PC-9 (cell line): ENCODE measurements around the gene RPL13. TPM values are rescaled to one million over a fixed set of nuclear protein-coding genes. Genes with fewer than 3 reads are reported as not detected.
A peak's percentile ranks its signal among the peaks of the same experiment; 100 is the strongest.

Experiments used
- BruUV-seq: library from RNA; stranded (reverse); fragments of 400-500 nt; replicated peaks from 2 replicates; lab custom pipeline; 2021; lab: Mats Ljungman, UMichigan
- CTCF ChIA-PET: fragments of 300-600 bp; sonication (Branson Sonifier 250); formaldehyde crosslinking; loops from one replicate; lab custom pipeline; 2022; ENCODE audit warnings: antibody characterized with exemption; lab: Charles Lee
- POLR2A ChIA-PET: fragments of 300-600 bp; sonication (Branson Sonifier 250); formaldehyde crosslinking; loops from one replicate; lab custom pipeline; 2022; ENCODE audit warnings: antibody characterized with exemption; ENCODE audit not compliant: unreplicated experiment; lab: Charles Lee
- DNase-seq, 2 experiments: peaks; one replicate each; pipeline versions ENCODE4 v3.0.0 to v3.0.0-alpha.2; 2015 to 2022; ENCODE audit warnings: mixed read lengths in 1 of 2
- H2AFZ ChIP-seq: fragments of 200-600 bp; sonication (generic); 2 replicates; pipeline ENCODE4 v1.8.1; 2017; ENCODE audit warnings: antibody characterized with exemption
- H3F3A ChIP-seq: fragments of 200-600 bp; sonication (generic); 2 replicates; pipeline ENCODE4 v1.8.1; 2017; ENCODE audit warnings: antibody characterized with exemption, mild to moderate bottlenecking, low read depth; ENCODE audit not compliant: insufficient read depth
- H3K27ac ChIP-seq: fragments of 200-600 bp; sonication (generic); 2 replicates; pipeline ENCODE4 v1.6.1; 2016; ENCODE audit warnings: mixed run types
- H3K27me3 ChIP-seq: fragments of 200-600 bp; sonication (generic); 2 replicates; pipeline ENCODE4 v1.6.1; 2016; ENCODE audit warnings: low read depth, mixed run types; ENCODE audit not compliant: insufficient read depth
- H3K36me3 ChIP-seq: fragments of 200-600 bp; sonication (generic); 2 replicates; pipeline ENCODE4 v1.6.1; 2016; ENCODE audit warnings: low read depth, mixed run types
- H3K4me1 ChIP-seq: fragments of 200-600 bp; sonication (generic); replicated peaks from 2 replicates; pipeline ENCODE4 v1.6.1; 2016; ENCODE audit warnings: mixed run types; ENCODE audit not compliant: insufficient read depth
- H3K4me2 ChIP-seq: fragments of 200-600 bp; sonication (generic); 2 replicates; pipeline ENCODE4 v1.6.1; 2017; ENCODE audit warnings: mixed run types
- H3K4me3 ChIP-seq: fragments of 200-600 bp; sonication (generic); 2 replicates; pipeline ENCODE4 v1.6.1; 2016; ENCODE audit warnings: mixed run types
- H3K79me2 ChIP-seq: fragments of 200-600 bp; sonication (generic); 2 replicates; pipeline ENCODE4 v1.6.1; 2017; ENCODE audit warnings: low read depth, mixed run types
- H3K9me2 ChIP-seq: fragments of 200-600 bp; sonication (generic); 2 replicates; pipeline ENCODE4 v1.8.1; 2017; ENCODE audit warnings: mild to moderate bottlenecking; ENCODE audit not compliant: insufficient read depth
- H3K9me3 ChIP-seq: fragments of 200-600 bp; sonication (generic); 2 replicates; pipeline ENCODE4 v1.8.1; 2016; ENCODE audit warnings: low read depth; ENCODE audit not compliant: insufficient read depth
- H4K20me1 ChIP-seq: fragments of 200-600 bp; sonication (generic); 2 replicates; pipeline ENCODE4 v1.8.1; 2017; ENCODE audit not compliant: insufficient read depth
- EZH2 ChIP-seq: fragments of 200-600 bp; sonication (generic); IDR thresholded peaks from 2 replicates; pipeline ENCODE4 v1.8.0; 2017; ENCODE audit warnings: antibody characterized with exemption, low read depth
- intact Hi-C: fragments of 100-400 bp; cut with micrococcal nuclease; formaldehyde crosslinking; loops from one replicate; pipeline ENCODE4 v1.10.0; 2022; ENCODE audit not compliant: unreplicated experiment
- total RNA-seq: library from RNA; stranded (reverse); gene quantifications from 2 replicates; pipeline ENCODE4 v1.2.3, GENCODE V29; 2021
- TF ChIP-seq, protein P1 (sequence below): fragments of 200-600 bp; sonication (generic); conservative IDR thresholded peaks from 2 replicates; pipeline ENCODE4 v1.6.1; 2017; ENCODE audit warnings: mixed run types, antibody characterized with exemption, mild to moderate bottlenecking, moderate library complexity

The RPL13 gene
- total RNA-seq, 1 experiment from 2014 or later, result 2,045 TPM

- ChIA-PET POLR2A (no interaction called here), CTCF (no interaction called here)
- H3F3A ChIP-seq, result peaks cover 26% of the 10 kb centered on the region
- no peaks in the 10 kb centered on the region for H4K20me1 ChIP-seq
- intact Hi-C loops, result no loop called here
- H3K9me2 ChIP-seq, result no peaks in the 10 kb centered on the region
- no peak overlapping the region for H3K4me2 ChIP-seq
- no TSS peak for BruUV-seq
- no peak for TF ChIP-seq EZH2
- TF ChIP-seq, protein P1, sequence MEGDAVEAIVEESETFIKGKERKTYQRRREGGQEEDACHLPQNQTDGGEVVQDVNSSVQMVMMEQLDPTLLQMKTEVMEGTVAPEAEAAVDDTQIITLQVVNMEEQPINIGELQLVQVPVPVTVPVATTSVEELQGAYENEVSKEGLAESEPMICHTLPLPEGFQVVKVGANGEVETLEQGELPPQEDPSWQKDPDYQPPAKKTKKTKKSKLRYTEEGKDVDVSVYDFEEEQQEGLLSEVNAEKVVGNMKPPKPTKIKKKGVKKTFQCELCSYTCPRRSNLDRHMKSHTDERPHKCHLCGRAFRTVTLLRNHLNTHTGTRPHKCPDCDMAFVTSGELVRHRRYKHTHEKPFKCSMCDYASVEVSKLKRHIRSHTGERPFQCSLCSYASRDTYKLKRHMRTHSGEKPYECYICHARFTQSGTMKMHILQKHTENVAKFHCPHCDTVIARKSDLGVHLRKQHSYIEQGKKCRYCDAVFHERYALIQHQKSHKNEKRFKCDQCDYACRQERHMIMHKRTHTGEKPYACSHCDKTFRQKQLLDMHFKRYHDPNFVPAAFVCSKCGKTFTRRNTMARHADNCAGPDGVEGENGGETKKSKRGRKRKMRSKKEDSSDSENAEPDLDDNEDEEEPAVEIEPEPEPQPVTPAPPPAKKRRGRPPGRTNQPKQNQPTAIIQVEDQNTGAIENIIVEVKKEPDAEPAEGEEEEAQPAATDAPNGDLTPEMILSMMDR, result no peak
- peaks cover 8% of the 10 kb centered on the region; the same call in 1 of the 2 replicates for H3K36me3 ChIP-seq
- peaks cover 5% of the 10 kb centered on the region for H3K4me1 ChIP-seq
- no peak overlapping the region for H2AFZ ChIP-seq
- no peaks in the 10 kb centered on the region for H3K9me3 ChIP-seq
- H3K4me3 ChIP-seq, result no peak overlapping the region
- H3K27me3 ChIP-seq, result no peaks in the 10 kb centered on the region
- no peak for DNase-seq
- no peak overlapping the region for H3K27ac ChIP-seq
- H3K79me2 ChIP-seq, result 0 out of 2 replicates have a peak, but pooled peaks cover 7% of the 10 kb centered on the region
Measured at GRCh38 chr16:89553733-89554132, 6.7 kb upstream of the RPL13 start.

DNA sequence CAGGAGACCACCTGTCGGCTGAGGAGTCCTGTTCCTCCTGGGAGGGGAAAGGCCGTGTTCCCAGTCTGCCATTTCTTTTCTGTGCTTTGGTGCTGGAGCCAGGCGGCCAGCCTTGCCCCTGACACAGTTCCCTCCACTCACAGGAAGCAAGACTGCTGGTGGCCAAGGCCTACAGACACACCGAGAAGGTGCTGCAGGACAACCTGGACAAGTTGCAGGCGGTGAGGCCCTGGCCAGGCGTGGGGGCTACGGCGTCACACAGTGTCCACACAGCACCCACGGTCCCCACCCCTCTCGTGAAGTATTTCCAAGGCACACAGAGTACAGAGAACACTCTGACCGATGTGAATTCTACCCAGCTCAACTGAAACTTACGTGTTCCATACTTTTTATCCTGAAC is 6.1 kb upstream of the RPL13 start:
- CTCF ChIA-PET, result interaction anchor here (0.7 kb wide), 1 partner anchor 164 kb away, joined by 5 read pairs; no protein-coding TSS in a partner anchor
- intact Hi-C loops, result no loop called here
- H3K27me3 ChIP-seq, result no peaks in the 10 kb centered on the region
- H3K4me3 ChIP-seq, result no peak overlapping the region
- POLR2A ChIA-PET, result no interaction called here
- no TSS peak for BruUV-seq
- TF ChIP-seq, protein P1, result no peak
- no peak for TF ChIP-seq EZH2
- no peak for DNase-seq
- peaks cover 8% of the 10 kb centered on the region; the same call in 1 of the 2 replicates for H3K36me3 ChIP-seq
- H3K4me1 ChIP-seq, result peaks cover 11% of the 10 kb centered on the region
- 0 out of 2 replicates have a peak, but pooled peaks cover 7% of the 10 kb centered on the region for H3K79me2 ChIP-seq
- H3K4me2 ChIP-seq, result no peak overlapping the region
- no peaks in the 10 kb centered on the region for H3K9me2 ChIP-seq
- no peaks in the 10 kb centered on the region for H3K9me3 ChIP-seq
- H3K27ac ChIP-seq, result no peak overlapping the region
- no peaks in the 10 kb centered on the region for H4K20me1 ChIP-seq
- H2AFZ ChIP-seq, result no peak overlapping the region
- peaks cover 32% of the 10 kb centered on the region for H3F3A ChIP-seq

GRCh38 chr16:89555265-89555664 is 5.2 kb upstream of the RPL13 start:
- H4K20me1 ChIP-seq, result no peaks in the 10 kb centered on the region
- H3K9me2 ChIP-seq, result no peaks in the 10 kb centered on the region
- peaks cover 8% of the 10 kb centered on the region; the same call in 1 of the 2 replicates for H3K36me3 ChIP-seq
- H3K79me2 ChIP-seq, result 0 out of 2 replicates have a peak, but pooled peaks cover 7% of the 10 kb centered on the region
- intact Hi-C loops, result no loop called here
- peaks cover 41% of the 10 kb centered on the region for H3F3A ChIP-seq
- H2AFZ ChIP-seq, result no peak overlapping the region
- H3K4me1 ChIP-seq, result peaks cover 15% of the 10 kb centered on the region
- CTCF ChIA-PET, result no interaction called here
- no peaks in the 10 kb centered on the region for H3K27me3 ChIP-seq
- TF ChIP-seq, protein P1, result no peak
- TF ChIP-seq EZH2, result no peak
- no peaks in the 10 kb centered on the region for H3K9me3 ChIP-seq
- DNase-seq, result peak in 1 of 2 experiments; percentile 21
- no TSS peak for BruUV-seq
- no peak overlapping the region for H3K27ac ChIP-seq
- no peak overlapping the region for H3K4me2 ChIP-seq
- no peak overlapping the region for H3K4me3 ChIP-seq
- POLR2A ChIA-PET, result no interaction called here
